ENCODE data around the gene RPS6KB2. TPM values are rescaled to one million over a fixed set of nuclear protein-coding genes. Genes with fewer than 3 reads are reported as not detected.

The RPS6KB2 gene
- total and polyA plus RNA-seq, 2 donors (not counting 1 experiment from before 2014, with no cell fraction given): 81.8 to 131 TPM

- Histone ChIP-seq H3K4me3 (ENCODE audit: control extremely low read depth in 1 of 5, extremely low read depth in 1 of 5, insufficient read depth in 1 of 5, low read depth in 2 of 5, low read length in 4 of 5) (peak overlapping the region; percentile 58 to 69 (median 61)), H3K9me3 (ENCODE audit: control extremely low read depth in 1 of 3, control insufficient read depth in 2 of 3, insufficient read depth in 1 of 3, low read length in 2 of 3) (no peaks in the 10 kb centered on the region), H3K9ac (ENCODE audit: low read length) (peak overlapping the region; percentile 65), H3K27me3 (replicated peaks in 1 of 4; ENCODE audit: control extremely low read depth in 1 of 4, control insufficient read depth in 3 of 4, insufficient read depth in 4 of 4, low read length in 3 of 4) (no peaks in the 10 kb centered on the region), H3K27ac (ENCODE audit: low read length in 2 of 2) (peak overlapping the region; percentile 73 to 78), H3K79me2 (ENCODE audit: control insufficient read depth, insufficient read depth, low read length) (peaks cover 40% of the 10 kb centered on the region), H4K20me1 (ENCODE audit: control insufficient read depth, insufficient read depth, low read length, poor library complexity, severe bottlenecking) (peaks cover 10% of the 10 kb centered on the region), H2AFZ (ENCODE audit: insufficient read depth, low read depth, low read length, poor library complexity, severe bottlenecking) (peak overlapping the region; percentile 78), H3K4me1 (ENCODE audit: control insufficient read depth in 2 of 2, insufficient read depth in 2 of 2, low read length in 2 of 2) (peaks cover 28 to 52% of the 10 kb centered on the region in 2 donors), H3K4me2 (replicated peaks; ENCODE audit: low read depth, low read length, poor library complexity, severe bottlenecking) (peak overlapping the region; percentile 98), H3K36me3 (replicated peaks in 1 of 2; ENCODE audit: control extremely low read depth in 1 of 2, control insufficient read depth in 1 of 2, extremely low read depth in 1 of 2, insufficient read depth in 2 of 2, low read length in 1 of 2) (peaks cover 2 to 9% of the 10 kb centered on the region in 2 experiments)
- ChIA-PET POLR2A (interaction anchor here (1.0 to 10.4 kb wide), 10 partner anchors 10 to 66 kb away, joined by 3 to 215 read pairs (median 24); partner anchors contain the start of genes AIP, CORO1B, PPP1CA and PTPRCAP), CTCF (interaction anchor here (0.6 to 6.7 kb wide), 15 partner anchors 10 to 127 kb away, joined by 3 to 64 read pairs (median 5); partner anchors contain the start of genes CDK2AP2, CORO1B, PITPNM1 and PPP1CA)
- no peak for ATAC-seq (ENCODE audit: low read depth)
- Mint-ChIP-seq H3K4me3 (peak overlapping the region; percentile 95), H3K27me3 (no peaks in the 10 kb centered on the region), H3K4me1 (peaks cover 46% of the 10 kb centered on the region), H3K9me3 (ENCODE audit: insufficient read depth) (no peaks in the 10 kb centered on the region), H3K27ac (peak overlapping the region; percentile 89)
- WGBS (ENCODE audit: insufficient coverage): 21% methylated on average over 9 of the region's 9 CpGs
- intact Hi-C loops (cut with micrococcal nuclease): loop anchor here (1.0 kb wide), 8 partner anchors 14 to 115 kb away; partner anchors contain the start of genes AIP, PPP1CA, PTPRCAP and RAD9A
- DNase-seq: no peak
- TF ChIP-seq EZH2 (IDR thresholded peaks at IDR 0.05; ENCODE audit: borderline replicate concordance, insufficient read depth, low read depth, low read length, poor library complexity, severe bottlenecking) (no peak), CTCF (IDR thresholded peaks at IDR 0.05) (no peak)
Observed at GRCh38 chr11:67469508-67469811, 41.2 kb downstream of the RPS6KB2 start.

- H2AFZ ChIP-seq (ENCODE audit: insufficient read depth, low read depth, low read length, poor library complexity, severe bottlenecking): no peak overlapping the region
- no peak overlapping the region for H3K4me3 ChIP-seq (ENCODE audit: control extremely low read depth in 1 of 5, extremely low read depth in 1 of 5, insufficient read depth in 1 of 5, low read depth in 2 of 5, low read length in 4 of 5)
- WGBS (ENCODE audit: insufficient coverage): 84% methylated on average over 4 of the region's 8 CpGs
- intact Hi-C loops (cut with micrococcal nuclease): no loop called here
- H3K27ac ChIP-seq (ENCODE audit: low read length in 2 of 2): no peak overlapping the region
- peak overlapping the region; percentile 60 for H3K4me3 Mint-ChIP-seq
- ATAC-seq (ENCODE audit: low read depth) (no peak), DNase-seq (no peak)
- H3K9ac ChIP-seq (ENCODE audit: low read length): no peak overlapping the region
- H3K27ac Mint-ChIP-seq: peak overlapping the region; percentile 56
- H3K36me3 ChIP-seq (replicated peaks in 1 of 2; ENCODE audit: control extremely low read depth in 1 of 2, control insufficient read depth in 1 of 2, extremely low read depth in 1 of 2, insufficient read depth in 2 of 2, low read length in 1 of 2): peaks cover 2 to 9% of the 10 kb centered on the region in 2 experiments
- no peaks in the 10 kb centered on the region for H3K9me3 Mint-ChIP-seq (ENCODE audit: insufficient read depth)
- CTCF ChIA-PET: interaction anchor here (0.6 to 6.7 kb wide), 13 partner anchors 11 to 113 kb away, joined by 3 to 64 read pairs (median 3); partner anchors contain the start of genes PITPNM1, PPP1CA, PTPRCAP and RAD9A
- H3K4me1 ChIP-seq (ENCODE audit: control insufficient read depth in 2 of 2, insufficient read depth in 2 of 2, low read length in 2 of 2): peaks cover 23 to 44% of the 10 kb centered on the region in 2 donors
- peaks cover 10% of the 10 kb centered on the region for H4K20me1 ChIP-seq (ENCODE audit: control insufficient read depth, insufficient read depth, low read length, poor library complexity, severe bottlenecking)
- TF ChIP-seq CTCF (IDR thresholded peaks at IDR 0.05) (no peak), EZH2 (IDR thresholded peaks at IDR 0.05; ENCODE audit: borderline replicate concordance, insufficient read depth, low read depth, low read length, poor library complexity, severe bottlenecking) (no peak)
- H3K27me3 Mint-ChIP-seq: no peaks in the 10 kb centered on the region
- POLR2A ChIA-PET: interaction anchor here (0.6 to 10.4 kb wide), 9 partner anchors 12 to 84 kb away, joined by 3 to 215 read pairs (median 12); partner anchors contain the start of genes AIP, CORO1B, PPP1CA and PTPRCAP
- H3K4me1 Mint-ChIP-seq: peaks cover 36% of the 10 kb centered on the region
- H3K9me3 ChIP-seq (ENCODE audit: control extremely low read depth in 1 of 3, control insufficient read depth in 2 of 3, insufficient read depth in 1 of 3, low read length in 2 of 3): no peaks in the 10 kb centered on the region
- no peak overlapping the region for H3K4me2 ChIP-seq (replicated peaks; ENCODE audit: low read depth, low read length, poor library complexity, severe bottlenecking)
- peaks cover 32% of the 10 kb centered on the region for H3K79me2 ChIP-seq (ENCODE audit: control insufficient read depth, insufficient read depth, low read length)
- H3K27me3 ChIP-seq (replicated peaks in 1 of 4; ENCODE audit: control extremely low read depth in 1 of 4, control insufficient read depth in 3 of 4, insufficient read depth in 4 of 4, low read length in 3 of 4): no peaks in the 10 kb centered on the region
Observed at GRCh38 chr11:67470337-67471002, 42.2 kb downstream of the RPS6KB2 start.
